Osteoblast (primary cell): ENCODE results near the gene TMC1. TPM values are rescaled to one million over a fixed set of nuclear protein-coding genes. Genes with fewer than 3 reads are reported as not detected.

ENCODE experiments used
- DNase-seq: peaks from one replicate; pipeline ENCODE4 v3.0.0; 2011; ENCODE audit warnings: low spot score, mixed read lengths; ENCODE audit not compliant: insufficient read length; ENCODE audit errors: missing footprints
- H2AFZ ChIP-seq: 2 replicates; pipeline ENCODE4 v1.6.0; 2011; ENCODE audit warnings: mild to moderate bottlenecking, low read length
- H3K27ac ChIP-seq: 2 replicates; pipeline ENCODE4 v1.5.1; 2011; ENCODE audit warnings: mild to moderate bottlenecking, low read depth, low read length, moderate library complexity
- H3K27me3 ChIP-seq: 2 replicates; pipeline ENCODE4 v1.6.0; 2012; ENCODE audit warnings: mild to moderate bottlenecking, control low read depth, inconsistent platforms, low read length, moderate library complexity; ENCODE audit not compliant: insufficient read depth
- H3K36me3 ChIP-seq: 2 replicates; pipeline ENCODE4 v1.5.1; 2011; ENCODE audit warnings: mild to moderate bottlenecking, low read length, control low read depth, moderate library complexity; ENCODE audit not compliant: insufficient read depth
- H3K4me1 ChIP-seq: 2 replicates; pipeline ENCODE4 v1.5.1; 2011; ENCODE audit warnings: mild to moderate bottlenecking, low read length, control low read depth, moderate library complexity; ENCODE audit not compliant: insufficient read depth
- H3K4me2 ChIP-seq: 2 replicates; pipeline ENCODE4 v1.6.0; 2011; ENCODE audit warnings: mild to moderate bottlenecking, low read length; ENCODE audit not compliant: insufficient read depth
- H3K4me3 ChIP-seq: fragments of 200-600 bp; sonication (generic); 3 replicates; pipeline ENCODE4 v1.5.1; 2012; ENCODE audit warnings: mild to moderate bottlenecking, low read length, inconsistent platforms; ENCODE audit not compliant: insufficient read depth
- H3K79me2 ChIP-seq: 2 replicates; pipeline ENCODE4 v1.6.0; 2012; ENCODE audit warnings: mild to moderate bottlenecking, low read length, control low read depth, inconsistent platforms; ENCODE audit not compliant: insufficient read depth
- H3K9me3 ChIP-seq: 2 replicates; pipeline ENCODE4 v1.5.1; 2011; ENCODE audit warnings: low read depth, low read length, control low read depth
- H4K20me1 ChIP-seq: 2 replicates; pipeline ENCODE4 v1.6.0; 2012; ENCODE audit warnings: mild to moderate bottlenecking, low read length, control low read depth; ENCODE audit not compliant: insufficient read depth
- total RNA-seq: library from RNA; depleted of rRNA; stranded (reverse); fragments of >200 nt; gene quantifications from 2 replicates; pipeline ENCODE4 v1.2.3, GENCODE V29; 2012
- TF ChIP-seq, protein P1 (sequence below): IDR thresholded peaks from 2 replicates; pipeline ENCODE4 v1.5.1; 2011; ENCODE audit warnings: mild to moderate bottlenecking, low read depth, low read length, moderate library complexity; ENCODE audit errors: extremely low read depth

The TMC1 gene
- total RNA-seq, 1 donor, result under 0.01 TPM

DNA sequence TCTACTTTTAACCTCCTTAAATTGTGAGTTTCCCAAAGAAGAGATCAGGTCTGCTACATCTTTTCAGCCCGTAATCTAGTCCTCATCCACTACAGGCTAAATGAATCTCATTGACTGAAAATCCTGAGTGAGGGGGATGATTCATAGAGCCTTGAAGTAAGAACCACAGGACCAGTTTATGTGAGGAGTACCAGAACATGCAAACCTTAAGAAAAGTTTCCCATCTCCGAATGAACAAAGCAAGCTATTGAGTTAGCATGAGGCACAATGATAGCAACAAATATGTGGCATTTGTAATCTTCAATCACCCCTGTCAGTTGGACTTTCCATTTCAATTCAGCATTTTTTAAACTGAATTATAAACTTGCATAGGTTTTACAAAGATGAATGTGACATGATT lies 234.4 kb downstream of the TMC1 start:
- Histone ChIP-seq H3K27me3 (peaks cover 12% of the 10 kb centered on the region), H2AFZ (no peak overlapping the region), H4K20me1 (no peaks in the 10 kb centered on the region), H3K79me2 (no peaks in the 10 kb centered on the region), H3K36me3 (no peaks in the 10 kb centered on the region), H3K4me3 (no peak overlapping the region), H3K9me3 (no peaks in the 10 kb centered on the region), H3K4me2 (no peak overlapping the region), H3K4me1 (no peaks in the 10 kb centered on the region), H3K27ac (no peak overlapping the region)
- TF ChIP-seq, protein P1, sequence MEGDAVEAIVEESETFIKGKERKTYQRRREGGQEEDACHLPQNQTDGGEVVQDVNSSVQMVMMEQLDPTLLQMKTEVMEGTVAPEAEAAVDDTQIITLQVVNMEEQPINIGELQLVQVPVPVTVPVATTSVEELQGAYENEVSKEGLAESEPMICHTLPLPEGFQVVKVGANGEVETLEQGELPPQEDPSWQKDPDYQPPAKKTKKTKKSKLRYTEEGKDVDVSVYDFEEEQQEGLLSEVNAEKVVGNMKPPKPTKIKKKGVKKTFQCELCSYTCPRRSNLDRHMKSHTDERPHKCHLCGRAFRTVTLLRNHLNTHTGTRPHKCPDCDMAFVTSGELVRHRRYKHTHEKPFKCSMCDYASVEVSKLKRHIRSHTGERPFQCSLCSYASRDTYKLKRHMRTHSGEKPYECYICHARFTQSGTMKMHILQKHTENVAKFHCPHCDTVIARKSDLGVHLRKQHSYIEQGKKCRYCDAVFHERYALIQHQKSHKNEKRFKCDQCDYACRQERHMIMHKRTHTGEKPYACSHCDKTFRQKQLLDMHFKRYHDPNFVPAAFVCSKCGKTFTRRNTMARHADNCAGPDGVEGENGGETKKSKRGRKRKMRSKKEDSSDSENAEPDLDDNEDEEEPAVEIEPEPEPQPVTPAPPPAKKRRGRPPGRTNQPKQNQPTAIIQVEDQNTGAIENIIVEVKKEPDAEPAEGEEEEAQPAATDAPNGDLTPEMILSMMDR, result no peak
- no peak for DNase-seq

- Histone ChIP-seq H3K79me2 (no peaks in the 10 kb centered on the region), H3K4me2 (no peak overlapping the region), H3K36me3 (no peaks in the 10 kb centered on the region), H3K9me3 (no peaks in the 10 kb centered on the region), H3K27me3 (peaks cover 12% of the 10 kb centered on the region), H2AFZ (no peak overlapping the region), H4K20me1 (no peaks in the 10 kb centered on the region), H3K4me1 (no peaks in the 10 kb centered on the region), H3K4me3 (no peak overlapping the region), H3K27ac (no peak overlapping the region)
- DNase-seq, result no peak
- TF ChIP-seq, protein P1, result no peak
Measured at GRCh38 chr9:72758944-72759343, 237.5 kb downstream of the TMC1 start.

- TF ChIP-seq, protein P1, result no peak
- no peak overlapping the region for H3K27ac ChIP-seq
- DNase-seq, result no peak
- H3K4me3 ChIP-seq, result no peak overlapping the region
- H2AFZ ChIP-seq, result no peak overlapping the region
- no peaks in the 10 kb centered on the region for H3K79me2 ChIP-seq
- H3K4me1 ChIP-seq, result no peaks in the 10 kb centered on the region
- H3K36me3 ChIP-seq, result no peaks in the 10 kb centered on the region
- H3K4me2 ChIP-seq, result no peak overlapping the region
- H3K9me3 ChIP-seq, result no peaks in the 10 kb centered on the region
- H4K20me1 ChIP-seq, result no peaks in the 10 kb centered on the region
- peaks cover 8% of the 10 kb centered on the region for H3K27me3 ChIP-seq
Measured at GRCh38 chr9:72763022-72763421, 241.6 kb downstream of the TMC1 start.

- no peaks in the 10 kb centered on the region for H4K20me1 ChIP-seq
- DNase-seq, result no peak
- H3K27me3 ChIP-seq, result no peaks in the 10 kb centered on the region
Measured at GRCh38 chr9:72769546-72769945, 248.1 kb downstream of the TMC1 start.

More at GRCh38 chr9:72769546-72769945, 248.1 kb downstream of the TMC1 start:
- no peak overlapping the region for H3K4me3 ChIP-seq
- H3K36me3 ChIP-seq, result no peaks in the 10 kb centered on the region
- no peaks in the 10 kb centered on the region for H3K79me2 ChIP-seq
- TF ChIP-seq, protein P1, result no peak
- no peaks in the 10 kb centered on the region for H3K9me3 ChIP-seq
- H3K4me2 ChIP-seq, result no peak overlapping the region
- no peak overlapping the region for H2AFZ ChIP-seq
- no peaks in the 10 kb centered on the region for H3K4me1 ChIP-seq
- H3K27ac ChIP-seq, result no peak overlapping the region
